NCI-H2227 treated with DMSO at 0.1 percent for 48 hours (cell line): Measurements from ENCODE around the gene GRIP2.

Source experiments
- DNase-seq: peaks from one replicate; lab custom pipeline; 2025; lab: John Stamatoyannopoulos, UW

GRIP2 gene

GRCh38 chr3:14539742-14540491, at the start of gene GRIP2:
Gene GRIP2 (minus strand): TSS chr3:14540342. CDS start chr3:14540308, 34 bp downstream.
- DNase-seq = no peak

GRCh38 chr3:14588425-14589112, 48.4 kb upstream of the GRIP2 start:
- DNase-seq = no peak

GRCh38 chr3:14587740-14588360, 47.7 kb upstream of the GRIP2 start:
- no peak for DNase-seq

GRCh38 chr3:14586611-14587010, 46.5 kb upstream of the GRIP2 start:
- no peak for DNase-seq

GRCh38 chr3:14583548-14584091, 43.5 kb upstream of the GRIP2 start:
- DNase-seq = no peak

GRCh38 chr3:14582045-14582410, 41.9 kb upstream of the GRIP2 start:
- DNase-seq = no peak

GRCh38 chr3:14581334-14582044, 41.3 kb upstream of the GRIP2 start:
- DNase-seq = no peak

GRCh38 chr3:14577897-14578296, 37.8 kb upstream of the GRIP2 start:
- DNase-seq = no peak

GRCh38 chr3:14576163-14576562, 36.0 kb upstream of the GRIP2 start:
- DNase-seq = no peak

- DNase-seq = no peak
Measured at GRCh38 chr3:14574183-14574582, 34.0 kb upstream of the GRIP2 start.

GRCh38 chr3:14573706-14574105, 33.6 kb upstream of the GRIP2 start:
- DNase-seq = no peak

- DNase-seq = no peak
Measured at GRCh38 chr3:14570864-14571263, 30.7 kb upstream of the GRIP2 start.

- DNase-seq = no peak
Measured at GRCh38 chr3:14570089-14570488, 29.9 kb upstream of the GRIP2 start.

- no peak for DNase-seq
Measured at GRCh38 chr3:14569474-14570000, 29.4 kb upstream of the GRIP2 start.

- DNase-seq = no peak
Measured at GRCh38 chr3:14568269-14568668, 28.1 kb upstream of the GRIP2 start.

GRCh38 chr3:14566812-14567211, 26.7 kb upstream of the GRIP2 start:
- DNase-seq = no peak

- no peak for DNase-seq
Measured at GRCh38 chr3:14565868-14566588, 25.9 kb upstream of the GRIP2 start.

- no peak for DNase-seq
Measured at GRCh38 chr3:14564741-14565140, 24.6 kb upstream of the GRIP2 start.

GRCh38 chr3:14563946-14564539, 23.9 kb upstream of the GRIP2 start:
- DNase-seq = no peak

- DNase-seq = no peak
Measured at GRCh38 chr3:14562121-14562890, 22.2 kb upstream of the GRIP2 start.
